Endothelial cell of hepatic sinusoid (primary cell): ENCODE measurements around the gene AZIN2.
"Not testable (repeated sequence)": the region's sequence is repeated elsewhere in the genome, so short reads cannot be mapped to it uniquely, and the experiment has no call there.

Experiments used
- in situ Hi-C: cut with HindIII; loops from 2 replicates; pipeline ENCODE4 v1.10.0; 2017; ENCODE audit warnings: low sequenced_read_pairs

The AZIN2 gene

GRCh38 chr1:33056426-33056825 is 24.5 kb upstream of the AZIN2 start:
- in situ Hi-C loops: no loop called here

- in situ Hi-C loops: no loop called here
These were observed 23.9 kb upstream of the AZIN2 start for GRCh38 chr1:33057095-33057494.

- in situ Hi-C loops: no loop called here
These were observed 20.3 kb upstream of the AZIN2 start for GRCh38 chr1:33060579-33061083.

GRCh38 chr1:33061834-33062233 is 19.1 kb upstream of the AZIN2 start:
- in situ Hi-C loops: no loop called here

- in situ Hi-C loops: not testable (repeated sequence)
These were observed 16.7 kb upstream of the AZIN2 start for GRCh38 chr1:33064284-33064683.

- in situ Hi-C loops: no loop called here
These were observed 15.7 kb upstream of the AZIN2 start for GRCh38 chr1:33065301-33065700.

- in situ Hi-C loops: not testable (repeated sequence)
These were observed 14.5 kb upstream of the AZIN2 start for GRCh38 chr1:33066477-33066876.

DNA sequence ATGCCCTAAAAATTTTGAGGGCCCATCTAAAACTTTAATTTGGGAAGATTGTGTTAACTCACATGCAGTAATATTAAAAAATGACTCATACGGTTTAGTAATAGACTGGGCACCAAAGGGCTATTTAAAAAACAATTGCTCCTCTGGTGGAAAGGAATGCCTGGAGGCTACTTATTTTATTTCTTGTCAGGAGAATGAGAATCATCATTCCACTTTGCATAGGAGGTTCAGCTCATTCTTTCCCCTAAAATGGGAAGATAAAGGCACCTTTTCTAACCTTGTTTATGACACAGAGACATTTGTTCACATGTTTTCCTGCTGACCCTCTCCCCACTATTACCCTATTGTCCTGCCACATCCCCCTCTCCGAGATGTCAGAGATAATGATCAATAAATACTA is 12.8 kb upstream of the AZIN2 start:
- in situ Hi-C loops: not testable (repeated sequence)

DNA sequence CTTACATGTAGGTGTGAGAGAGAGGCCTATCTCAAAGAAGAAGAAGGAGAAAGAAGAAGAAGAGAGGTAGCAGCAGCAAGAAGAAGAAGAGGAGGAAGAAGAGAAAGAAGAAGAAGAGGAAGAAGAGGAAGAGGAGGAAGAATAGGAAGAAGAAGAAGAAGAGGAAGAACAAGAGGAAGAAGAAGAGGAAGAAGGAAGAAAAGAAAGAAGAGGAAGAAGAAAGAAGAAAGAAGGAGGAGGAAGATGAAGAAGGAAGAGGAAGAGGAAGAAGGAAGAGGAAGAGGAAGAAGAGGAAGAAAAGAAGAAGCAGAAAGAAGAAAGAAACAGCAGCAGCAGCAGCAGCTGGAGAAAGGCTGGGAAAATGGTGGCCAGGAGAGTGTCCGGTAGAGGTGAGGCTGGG is 10.3 kb upstream of the AZIN2 start:
- in situ Hi-C loops: no loop called here

GRCh38 chr1:33072707-33073106 is 8.2 kb upstream of the AZIN2 start:
- in situ Hi-C loops: no loop called here

GRCh38 chr1:33074193-33074945 is 6.6 kb upstream of the AZIN2 start:
- in situ Hi-C loops: no loop called here

- in situ Hi-C loops: no loop called here
These were observed 2.8 kb upstream of the AZIN2 start for GRCh38 chr1:33078030-33078591.

DNA sequence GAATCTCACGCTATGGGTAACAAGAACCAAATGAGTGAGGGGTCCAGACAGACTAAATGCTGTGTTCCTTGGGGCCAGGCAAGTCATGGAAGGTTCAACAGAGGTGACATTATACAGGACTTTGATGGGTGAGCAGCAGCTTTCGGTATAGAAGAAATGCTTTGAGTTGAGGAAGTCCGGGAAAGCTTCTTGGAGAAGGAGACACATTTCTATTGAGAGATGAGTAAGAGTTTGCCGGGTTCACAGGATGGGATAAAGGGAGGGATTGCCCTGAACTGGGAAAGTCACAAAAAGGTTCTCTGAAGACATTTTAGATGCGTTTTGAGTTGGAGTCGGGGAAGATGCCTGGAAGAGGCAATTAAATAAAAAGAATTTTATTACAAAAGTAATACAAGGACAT is 580 bp upstream of the AZIN2 start:
- in situ Hi-C loops: no loop called here

- in situ Hi-C loops: no loop called here
These were observed 777 bp downstream of the AZIN2 start for GRCh38 chr1:33081554-33082305.

DNA sequence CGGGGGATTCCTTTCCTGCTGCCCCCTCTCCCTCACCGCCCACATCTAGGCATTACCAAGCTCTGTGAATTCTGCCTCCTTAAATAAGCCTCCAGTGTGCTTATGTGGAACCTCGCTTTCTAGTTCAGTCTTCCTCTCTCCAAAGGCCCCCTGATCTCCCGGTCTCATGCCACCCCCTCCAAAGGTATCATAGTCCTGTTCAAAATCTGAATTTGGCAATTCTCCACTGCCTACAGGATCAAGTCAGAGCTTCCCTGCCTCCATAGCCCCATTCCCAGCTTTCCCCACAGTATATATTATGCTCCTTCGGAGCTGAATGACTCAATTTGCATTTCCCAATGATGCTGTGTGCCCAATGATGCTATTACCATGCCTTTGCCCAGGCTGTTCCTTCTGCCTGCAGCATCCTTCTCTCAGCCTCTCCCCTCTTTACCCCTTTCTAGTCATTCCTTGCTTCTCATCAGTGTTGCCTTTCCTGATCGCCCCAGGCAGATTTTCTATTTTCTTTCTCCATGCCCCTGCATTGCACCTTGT is 1.7 kb downstream of the AZIN2 start:
- in situ Hi-C loops: no loop called here

DNA sequence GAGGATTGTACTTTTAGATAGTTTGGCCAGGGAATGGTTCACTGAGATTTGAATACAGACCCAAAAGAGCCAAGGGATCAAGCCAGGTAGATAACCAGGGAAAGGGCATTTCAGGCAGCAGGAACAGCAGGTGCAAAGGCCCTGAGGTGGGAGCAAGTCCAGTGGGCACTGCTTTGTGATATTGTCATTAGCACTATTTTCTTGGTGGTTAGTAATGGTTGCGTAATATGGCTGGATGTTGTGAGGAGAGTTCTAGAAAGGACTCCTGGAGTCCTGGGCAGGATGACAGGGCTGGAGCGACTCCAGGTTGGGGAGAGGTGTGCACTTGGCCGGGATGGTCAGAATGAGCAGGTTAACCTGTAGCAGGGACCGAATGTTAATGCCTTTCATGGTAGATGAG is 4.4 kb downstream of the AZIN2 start:
- in situ Hi-C loops: no loop called here

- in situ Hi-C loops: no loop called here
These were observed 5.5 kb downstream of the AZIN2 start for GRCh38 chr1:33086384-33086850.

GRCh38 chr1:33087677-33088076 is 6.7 kb downstream of the AZIN2 start:
- in situ Hi-C loops: no loop called here

- in situ Hi-C loops: no loop called here
These were observed 7.4 kb downstream of the AZIN2 start for GRCh38 chr1:33088119-33088906.

DNA sequence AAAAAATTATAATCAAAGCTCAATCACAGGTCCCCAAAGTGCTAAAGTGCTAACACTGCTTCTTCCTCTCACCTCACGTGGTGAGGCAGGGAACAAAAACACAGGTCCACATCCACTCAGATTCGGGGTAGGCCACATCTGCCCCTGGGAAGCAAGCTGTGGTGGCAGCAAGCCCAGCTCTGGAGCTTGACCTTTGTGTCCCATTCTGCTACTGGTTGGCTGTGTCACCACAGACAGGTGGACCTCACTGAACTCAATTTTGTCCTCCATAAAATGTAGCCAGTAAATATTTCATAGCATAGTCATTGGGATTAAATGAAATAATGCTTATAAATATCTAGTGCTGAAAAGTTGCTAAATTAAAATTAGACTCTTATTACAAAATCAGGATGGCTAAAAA is 8.5 kb downstream of the AZIN2 start:
- in situ Hi-C loops: no loop called here

DNA sequence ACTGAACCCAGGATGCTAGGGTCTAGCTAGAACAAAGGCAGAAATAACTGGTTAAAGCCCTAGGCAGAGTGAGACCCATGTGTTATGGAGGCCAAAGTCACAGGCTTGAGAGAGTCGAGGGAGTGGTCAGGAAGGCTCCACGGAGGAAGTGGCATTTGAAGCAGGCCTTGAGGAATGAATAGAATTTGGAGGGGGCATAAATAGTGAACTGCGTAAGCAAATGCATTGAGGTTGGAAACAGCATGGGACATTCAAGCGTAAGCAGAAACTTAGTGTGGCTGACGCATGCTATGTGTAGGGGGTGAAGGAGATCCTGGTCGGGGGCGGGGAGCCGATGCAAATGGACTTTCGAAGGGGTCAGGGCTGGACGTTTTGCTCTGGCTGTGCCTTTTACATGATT is 11.5 kb downstream of the AZIN2 start:
- in situ Hi-C loops: no loop called here
